NCI-H526 (cell line): ENCODE data around the gene SUGCT.
"Not testable (repeated sequence)": the region's sequence is repeated elsewhere in the genome, so short reads cannot be mapped to it uniquely, and the experiment has no call there.

Source experiments
- DNase-seq, 2 experiments: peaks; one replicate each; lab custom pipeline; 2025; lab: John Stamatoyannopoulos, UW

SUGCT gene

GRCh38 chr7:40572810-40573465 lies 438.1 kb downstream of the SUGCT start:
- DNase-seq: no peak

GRCh38 chr7:40579401-40579800 lies 444.6 kb downstream of the SUGCT start:
- DNase-seq: no peak

GRCh38 chr7:40580776-40581175 lies 446.0 kb downstream of the SUGCT start:
- no peak for DNase-seq

- DNase-seq: no peak
Observed at GRCh38 chr7:40582539-40582938, 447.7 kb downstream of the SUGCT start.

- DNase-seq: no peak
Observed at GRCh38 chr7:40583667-40584444, 449.1 kb downstream of the SUGCT start.

GRCh38 chr7:40584667-40585433 lies 450.0 kb downstream of the SUGCT start:
- no peak for DNase-seq

GRCh38 chr7:40586197-40586596 lies 451.4 kb downstream of the SUGCT start:
- DNase-seq: no peak

GRCh38 chr7:40587419-40587818 lies 452.6 kb downstream of the SUGCT start:
- no peak for DNase-seq

GRCh38 chr7:40595129-40595528 lies 460.3 kb downstream of the SUGCT start:
- DNase-seq: no peak

GRCh38 chr7:40595832-40596231 lies 461.0 kb downstream of the SUGCT start:
- no peak for DNase-seq

GRCh38 chr7:40597517-40597916 lies 462.7 kb downstream of the SUGCT start:
- DNase-seq: no peak

GRCh38 chr7:40598915-40599314 lies 464.1 kb downstream of the SUGCT start:
- DNase-seq: no peak

GRCh38 chr7:40599836-40600235 lies 465.0 kb downstream of the SUGCT start:
- no peak for DNase-seq

- not testable (repeated sequence) for DNase-seq
Observed at GRCh38 chr7:40602351-40602750, 467.5 kb downstream of the SUGCT start.

GRCh38 chr7:40604601-40605438 lies 470.0 kb downstream of the SUGCT start:
- DNase-seq: peak in 1 of 2 experiments; percentile 50

GRCh38 chr7:40608321-40609075 lies 473.7 kb downstream of the SUGCT start:
- DNase-seq: no peak

GRCh38 chr7:40610461-40610860 lies 475.7 kb downstream of the SUGCT start:
- DNase-seq: no peak

GRCh38 chr7:40611095-40611871 lies 476.5 kb downstream of the SUGCT start:
- no peak for DNase-seq

GRCh38 chr7:40612298-40612697 lies 477.5 kb downstream of the SUGCT start:
- DNase-seq: no peak

- DNase-seq: no peak
Observed at GRCh38 chr7:40619647-40620046, 484.8 kb downstream of the SUGCT start.
